ENCODE data around the gene RAC3. TPM values are rescaled to one million over a fixed set of nuclear protein-coding genes. Genes with fewer than 3 reads are reported as not detected.

Gene RAC3
- total RNA-seq, 1 donor from 2014 or later: 75.0 TPM

DNA sequence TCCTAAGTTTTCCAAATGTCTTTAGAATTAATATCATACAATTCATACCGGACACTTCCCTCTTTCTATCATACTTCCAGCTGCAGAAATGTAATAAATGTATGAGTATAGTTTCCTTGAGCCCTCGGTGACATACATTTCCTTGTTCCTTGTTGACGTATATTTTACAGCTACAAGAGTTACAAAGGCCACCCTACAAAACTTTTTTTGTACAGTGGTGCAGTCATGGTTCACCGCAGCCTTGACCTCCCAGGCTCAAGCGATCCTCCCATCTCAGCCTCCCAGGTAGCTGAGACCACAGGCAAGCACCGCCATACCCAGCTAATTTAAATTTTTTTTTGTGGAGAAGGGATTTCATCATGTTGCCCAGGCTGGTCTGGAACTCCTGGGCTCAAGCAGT lies 41.3 kb downstream of the RAC3 start:
- DNase-seq (ENCODE audit: low read depth, low spot score): no peak
- Mint-ChIP-seq H3K4me3 (peak overlapping the region; percentile 49), H3K27me3 (ENCODE audit: low read depth) (peaks cover 32% of the 10 kb centered on the region), H3K4me1 (no peaks in the 10 kb centered on the region), H3K9me3 (no peaks in the 10 kb centered on the region), H3K27ac (ENCODE audit: unreplicated experiment) (no peak overlapping the region), H3K36me3 (ENCODE audit: low read depth) (no peaks in the 10 kb centered on the region)
- TF ChIP-seq, protein P1, sequence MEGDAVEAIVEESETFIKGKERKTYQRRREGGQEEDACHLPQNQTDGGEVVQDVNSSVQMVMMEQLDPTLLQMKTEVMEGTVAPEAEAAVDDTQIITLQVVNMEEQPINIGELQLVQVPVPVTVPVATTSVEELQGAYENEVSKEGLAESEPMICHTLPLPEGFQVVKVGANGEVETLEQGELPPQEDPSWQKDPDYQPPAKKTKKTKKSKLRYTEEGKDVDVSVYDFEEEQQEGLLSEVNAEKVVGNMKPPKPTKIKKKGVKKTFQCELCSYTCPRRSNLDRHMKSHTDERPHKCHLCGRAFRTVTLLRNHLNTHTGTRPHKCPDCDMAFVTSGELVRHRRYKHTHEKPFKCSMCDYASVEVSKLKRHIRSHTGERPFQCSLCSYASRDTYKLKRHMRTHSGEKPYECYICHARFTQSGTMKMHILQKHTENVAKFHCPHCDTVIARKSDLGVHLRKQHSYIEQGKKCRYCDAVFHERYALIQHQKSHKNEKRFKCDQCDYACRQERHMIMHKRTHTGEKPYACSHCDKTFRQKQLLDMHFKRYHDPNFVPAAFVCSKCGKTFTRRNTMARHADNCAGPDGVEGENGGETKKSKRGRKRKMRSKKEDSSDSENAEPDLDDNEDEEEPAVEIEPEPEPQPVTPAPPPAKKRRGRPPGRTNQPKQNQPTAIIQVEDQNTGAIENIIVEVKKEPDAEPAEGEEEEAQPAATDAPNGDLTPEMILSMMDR (conservative IDR thresholded peaks at IDR 0.05): no peak

DNA sequence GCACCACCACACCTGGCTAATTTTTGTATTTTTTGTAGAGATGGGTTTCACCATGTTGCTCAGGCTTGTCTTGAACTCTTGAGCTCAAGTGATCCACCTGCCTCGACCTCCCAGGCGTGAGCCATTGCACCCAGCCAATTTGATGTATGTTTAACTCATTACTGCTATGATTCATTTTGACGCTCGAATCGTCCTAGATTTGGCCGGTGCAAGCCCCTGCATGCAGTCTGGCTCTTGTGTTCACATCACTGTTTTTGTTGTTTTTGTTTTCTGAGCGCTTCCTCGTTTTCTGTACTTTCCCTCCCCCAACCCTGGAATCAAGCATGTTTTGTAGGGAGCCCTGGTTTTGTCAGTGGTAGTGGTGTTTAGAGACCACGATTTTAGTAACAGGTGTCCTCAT lies 42.0 kb downstream of the RAC3 start:
- no peaks in the 10 kb centered on the region for H3K4me1 Mint-ChIP-seq
- H3K4me3 Mint-ChIP-seq: peak overlapping the region; percentile 8
- H3K27me3 Mint-ChIP-seq (ENCODE audit: low read depth): peaks cover 32% of the 10 kb centered on the region
- DNase-seq (ENCODE audit: low read depth, low spot score): no peak
- no peaks in the 10 kb centered on the region for H3K9me3 Mint-ChIP-seq
- H3K36me3 Mint-ChIP-seq (ENCODE audit: low read depth): no peaks in the 10 kb centered on the region
- TF ChIP-seq, protein P1 (conservative IDR thresholded peaks at IDR 0.05): no peak
- no peak overlapping the region for H3K27ac Mint-ChIP-seq (ENCODE audit: unreplicated experiment)

DNA sequence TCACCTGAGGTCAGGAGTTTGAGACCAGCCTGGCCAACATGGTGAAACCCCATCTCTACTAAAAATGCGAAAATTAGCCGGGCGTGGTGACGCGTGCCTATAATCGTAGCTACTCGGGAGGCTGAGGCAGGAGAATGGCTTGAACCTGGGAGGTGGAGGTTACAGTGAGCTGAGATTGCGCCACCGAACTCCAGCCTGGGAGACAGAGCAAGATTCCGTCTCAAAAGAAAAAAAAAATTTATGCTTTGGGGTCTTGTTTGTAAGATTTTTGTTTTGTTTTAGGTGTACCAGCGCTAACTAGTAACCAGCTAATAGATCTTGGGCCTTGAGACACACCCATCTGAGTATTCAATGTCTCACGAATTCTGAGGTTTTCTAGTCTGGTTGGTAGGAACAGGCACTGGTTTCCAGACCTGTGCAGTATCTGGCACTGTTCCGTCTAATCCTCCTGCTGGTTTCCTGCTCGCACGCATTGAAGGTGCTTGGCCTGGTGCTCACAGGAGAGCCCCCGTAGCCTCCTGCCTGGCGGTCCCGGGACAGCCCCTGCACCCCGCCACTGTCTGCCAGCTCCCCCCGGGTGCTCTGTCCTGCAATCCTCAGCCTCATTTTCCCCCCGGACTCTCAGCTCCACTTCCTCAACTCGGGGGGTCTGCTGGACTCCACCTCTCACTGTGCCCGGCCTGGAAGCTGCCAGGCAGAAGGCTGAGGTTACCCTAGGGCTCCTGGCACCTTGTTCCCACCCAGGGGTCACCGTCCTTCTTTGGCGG lies 44.7 kb downstream of the RAC3 start:
- Mint-ChIP-seq H3K27me3 (ENCODE audit: low read depth) (peaks cover 24% of the 10 kb centered on the region), H3K27ac (ENCODE audit: unreplicated experiment) (no peak overlapping the region), H3K4me1 (no peaks in the 10 kb centered on the region), H3K4me3 (peak overlapping the region; percentile 54), H3K9me3 (no peaks in the 10 kb centered on the region), H3K36me3 (ENCODE audit: low read depth) (peaks cover 2% of the 10 kb centered on the region)
- DNase-seq (ENCODE audit: low read depth, low spot score): no peak
- TF ChIP-seq, protein P1 (conservative IDR thresholded peaks at IDR 0.05): no peak

DNA sequence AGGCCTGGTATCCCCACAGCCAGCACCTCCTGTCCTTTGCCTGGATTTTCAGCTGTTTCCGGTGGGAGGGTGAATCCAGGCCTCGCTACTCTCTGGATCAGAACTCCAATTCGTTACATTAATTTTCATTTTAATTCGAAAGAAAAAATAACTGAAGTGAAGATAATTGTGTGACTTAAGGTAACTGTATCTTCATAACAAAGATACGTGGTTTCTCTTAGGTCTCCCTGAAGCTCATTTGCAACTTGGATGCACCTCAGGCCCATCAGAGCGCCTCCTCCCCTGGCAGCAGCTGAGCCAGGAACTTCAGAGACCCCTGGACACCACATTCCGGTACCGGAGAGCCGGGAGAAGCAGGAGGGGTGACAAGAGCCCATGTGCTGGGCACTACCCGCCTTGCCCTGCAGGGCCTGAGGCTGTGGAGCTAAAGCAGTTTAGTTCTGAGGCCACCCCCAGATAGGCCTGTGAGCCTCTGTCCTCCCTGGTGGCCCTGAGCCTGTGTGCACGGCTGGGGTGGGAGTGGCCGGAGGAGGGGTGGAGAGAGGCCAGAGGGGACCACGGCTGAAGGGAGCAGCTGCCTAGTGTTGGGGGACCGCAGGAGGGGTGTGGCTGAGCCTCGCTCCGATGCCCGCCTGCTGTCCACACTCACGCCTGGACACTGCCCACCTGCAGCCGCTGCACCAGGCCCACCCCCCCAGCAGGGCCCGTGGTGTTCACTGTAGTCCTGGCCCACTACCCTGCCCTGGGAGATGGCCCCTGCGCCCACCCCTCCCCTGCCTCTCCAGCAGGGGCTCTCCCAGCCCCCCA lies 45.5 kb downstream of the RAC3 start:
- TF ChIP-seq, protein P1 (conservative IDR thresholded peaks at IDR 0.05): no peak
- Mint-ChIP-seq H3K4me1 (no peaks in the 10 kb centered on the region), H3K36me3 (ENCODE audit: low read depth) (peaks cover 2% of the 10 kb centered on the region), H3K9me3 (no peaks in the 10 kb centered on the region), H3K4me3 (peak overlapping the region; percentile 50), H3K27ac (ENCODE audit: unreplicated experiment) (no peak overlapping the region), H3K27me3 (ENCODE audit: low read depth) (peaks cover 24% of the 10 kb centered on the region)
- DNase-seq (ENCODE audit: low read depth, low spot score): no peak

DNA sequence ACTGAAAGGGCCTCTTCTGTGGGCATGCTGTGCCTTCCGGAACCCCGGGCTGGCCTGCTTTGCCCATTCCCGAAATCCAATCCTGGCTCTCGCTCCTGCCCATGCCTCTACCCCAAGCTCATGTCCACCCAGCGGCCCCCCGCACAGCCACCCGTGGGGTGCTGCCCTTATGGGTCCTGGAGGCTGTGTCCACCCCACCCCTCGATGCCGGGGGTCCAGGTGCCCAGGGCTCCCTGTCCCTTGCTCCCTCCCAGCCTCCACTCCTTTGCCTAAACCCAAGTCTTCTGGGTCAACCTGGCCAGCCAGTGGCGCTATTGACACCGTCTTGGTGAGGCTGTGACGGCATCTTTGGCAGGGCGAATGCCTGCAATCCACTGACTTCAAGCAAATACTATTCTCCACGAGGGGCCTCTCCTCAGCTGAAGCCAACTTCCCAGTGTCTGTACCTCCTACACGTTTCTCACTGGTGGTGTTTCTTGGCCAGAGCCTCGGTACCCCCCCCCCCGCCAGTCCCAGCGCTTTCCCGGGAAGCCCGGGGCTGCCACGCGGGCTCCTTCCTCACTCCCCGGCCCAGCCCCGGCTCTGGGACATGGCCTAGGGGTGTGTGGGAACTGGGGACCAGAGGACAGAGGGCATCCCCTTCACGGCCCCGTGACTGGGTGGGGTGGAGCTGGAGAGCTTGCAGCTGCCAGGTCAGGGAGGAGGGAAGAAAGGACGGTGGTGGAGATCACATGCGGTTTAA lies 46.3 kb downstream of the RAC3 start:
- Mint-ChIP-seq H3K9me3 (no peaks in the 10 kb centered on the region), H3K27ac (ENCODE audit: unreplicated experiment) (no peak overlapping the region), H3K36me3 (ENCODE audit: low read depth) (peaks cover 2% of the 10 kb centered on the region), H3K27me3 (ENCODE audit: low read depth) (peaks cover 20% of the 10 kb centered on the region), H3K4me3 (peak overlapping the region; percentile 56), H3K4me1 (no peaks in the 10 kb centered on the region)
- TF ChIP-seq, protein P1 (conservative IDR thresholded peaks at IDR 0.05): no peak
- DNase-seq (ENCODE audit: low read depth, low spot score): no peak
